KMS-11 (cell line): ENCODE data around the gene ANXA4.
A peak's percentile ranks its signal among the peaks of the same experiment; 100 is the strongest.

ENCODE experiments used
- H2AFZ ChIP-seq: fragments of 200-600 bp; sonication (generic); 2 replicates; pipeline ENCODE4 v1.6.1; 2016; ENCODE audit warnings: antibody characterized with exemption, mixed run types, low read depth
- H3K27ac ChIP-seq: fragments of 200-600 bp; sonication (generic); 2 replicates; pipeline ENCODE4 v1.6.1; 2016; ENCODE audit warnings: mild to moderate bottlenecking, mixed run types
- H3K27me3 ChIP-seq: fragments of 200-600 bp; sonication (generic); 2 replicates; pipeline ENCODE4 v1.6.1; 2017; ENCODE audit warnings: mild to moderate bottlenecking, low read depth, mixed run types, moderate library complexity; ENCODE audit not compliant: insufficient read depth
- H3K36me3 ChIP-seq: fragments of 200-600 bp; sonication (generic); 2 replicates; pipeline ENCODE4 v1.6.1; 2017; ENCODE audit warnings: mild to moderate bottlenecking, mixed run types; ENCODE audit not compliant: insufficient read depth
- H3K4me1 ChIP-seq: fragments of 200-600 bp; sonication (generic); 2 replicates; pipeline ENCODE4 v1.6.1; 2016; ENCODE audit warnings: mild to moderate bottlenecking, low read depth, mixed run types; ENCODE audit not compliant: poor library complexity, severe bottlenecking
- H3K4me2 ChIP-seq: fragments of 200-600 bp; sonication (generic); 2 replicates; pipeline ENCODE4 v1.7.0; 2016; ENCODE audit warnings: mild to moderate bottlenecking, mixed run types
- H3K4me3 ChIP-seq: fragments of 200-600 bp; sonication (generic); IDR thresholded peaks from 2 replicates; pipeline ENCODE4 v1.6.1; 2017; ENCODE audit warnings: low read depth, low read length, mixed read lengths; ENCODE audit not compliant: insufficient read depth
- H3K79me2 ChIP-seq: fragments of 200-600 bp; sonication (generic); 2 replicates; pipeline ENCODE4 v1.6.1; 2016; ENCODE audit warnings: low read depth, mixed run types; ENCODE audit not compliant: insufficient read depth
- H3K9ac ChIP-seq: fragments of 200-600 bp; sonication (generic); 2 replicates; pipeline ENCODE4 v1.6.1; 2016; ENCODE audit warnings: mild to moderate bottlenecking, mixed run types
- H4K20me1 ChIP-seq: fragments of 200-600 bp; sonication (generic); 2 replicates; pipeline ENCODE4 v1.6.1; 2016; ENCODE audit warnings: mild to moderate bottlenecking, mixed run types; ENCODE audit not compliant: insufficient read depth
- CTCF ChIP-seq: fragments of 200-600 bp; sonication (generic); conservative IDR thresholded peaks from 2 replicates; pipeline ENCODE4 v1.6.1; 2017; ENCODE audit warnings: low read depth, mild to moderate bottlenecking, antibody characterized with exemption, low read length, moderate library complexity, mixed read lengths

The ANXA4 gene

GRCh38 chr2:69768235-69768634 lies 26.3 kb downstream of the ANXA4 start:
- TF ChIP-seq CTCF, result no peak
- no peaks in the 10 kb centered on the region for H3K36me3 ChIP-seq
- no peak overlapping the region for H3K4me2 ChIP-seq
- H2AFZ ChIP-seq, result no peak overlapping the region
- H4K20me1 ChIP-seq, result no peaks in the 10 kb centered on the region
- no peak overlapping the region for H3K27ac ChIP-seq
- H3K79me2 ChIP-seq, result no peaks in the 10 kb centered on the region
- peaks cover 52% of the 10 kb centered on the region for H3K4me1 ChIP-seq
- no peaks in the 10 kb centered on the region for H3K27me3 ChIP-seq
- no peak overlapping the region for H3K4me3 ChIP-seq
- H3K9ac ChIP-seq, result no peak overlapping the region

DNA sequence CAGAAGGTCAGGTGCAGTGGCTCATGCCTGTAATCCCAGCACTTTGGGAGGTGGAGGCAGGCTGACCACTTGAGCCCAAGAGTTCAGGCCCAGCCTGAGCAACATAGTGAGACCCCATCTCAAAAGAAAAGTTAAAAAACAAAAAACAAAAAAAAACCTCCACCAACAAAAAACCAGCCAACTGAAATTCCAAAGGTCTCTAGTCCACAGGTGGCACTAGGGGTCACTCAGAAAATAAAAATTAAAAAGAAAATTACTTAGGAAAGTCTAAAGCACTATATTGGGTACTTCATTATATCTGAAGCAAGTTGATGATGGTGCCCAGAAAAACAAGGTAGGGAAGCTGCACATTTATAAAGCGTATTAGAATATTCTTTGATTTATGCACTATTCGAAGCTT lies 26.9 kb downstream of the ANXA4 start:
- Histone ChIP-seq H3K79me2 (no peaks in the 10 kb centered on the region), H3K4me3 (no peak overlapping the region), H4K20me1 (no peaks in the 10 kb centered on the region), H2AFZ (no peak overlapping the region), H3K4me2 (no peak overlapping the region), H3K27ac (no peak overlapping the region), H3K4me1 (peaks cover 50% of the 10 kb centered on the region), H3K36me3 (no peaks in the 10 kb centered on the region), H3K27me3 (no peaks in the 10 kb centered on the region), H3K9ac (no peak overlapping the region)
- TF ChIP-seq CTCF, result no peak

DNA sequence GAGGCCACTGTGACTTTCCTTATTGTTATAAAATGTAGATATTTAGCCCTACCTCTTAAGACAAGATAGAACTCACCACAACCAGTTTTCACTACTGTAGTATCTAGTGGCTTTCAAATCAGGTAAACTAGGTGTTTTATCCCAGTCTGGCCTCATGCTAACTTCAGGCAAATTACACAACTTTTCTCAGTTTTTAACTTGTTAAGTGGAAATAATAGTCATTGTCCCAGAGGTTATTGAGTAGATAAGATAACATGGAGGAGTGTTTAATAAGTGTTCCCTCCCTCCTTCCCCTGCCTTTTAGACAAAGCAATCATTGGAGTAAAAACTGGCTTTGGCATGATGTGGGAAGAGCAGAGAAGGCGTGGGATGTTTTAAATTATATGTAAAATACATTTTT lies 27.3 kb downstream of the ANXA4 start:
- Histone ChIP-seq H3K4me2 (no peak overlapping the region), H3K4me1 (peaks cover 46% of the 10 kb centered on the region)
- no peak for TF ChIP-seq CTCF

DNA sequence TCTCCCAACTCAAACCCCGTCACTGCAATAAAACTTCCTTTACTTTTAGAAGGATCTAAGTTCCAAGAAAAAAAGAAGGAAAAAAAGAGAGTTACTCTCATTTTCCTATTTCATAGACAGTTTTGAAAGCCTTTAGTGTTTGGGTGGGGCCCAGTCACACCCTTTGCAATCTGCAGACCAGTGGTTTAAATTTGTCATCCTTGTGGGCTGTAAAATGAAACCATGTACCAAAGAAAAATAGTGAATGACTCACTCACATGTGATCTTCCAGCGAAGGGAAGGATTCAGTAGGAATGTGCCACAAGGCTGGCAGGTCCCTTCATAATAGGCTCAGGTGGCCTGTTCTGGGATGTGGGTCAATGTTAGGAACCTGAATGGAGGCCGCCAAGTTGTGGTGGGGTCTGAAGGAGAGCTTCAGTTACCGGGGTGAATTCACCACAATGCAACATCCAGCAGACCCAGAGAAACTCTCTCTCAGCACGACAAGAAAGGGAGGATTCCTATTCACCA lies 28.3 kb downstream of the ANXA4 start:
- Histone ChIP-seq H3K36me3 (no peaks in the 10 kb centered on the region), H2AFZ (no peak overlapping the region), H3K9ac (no peak overlapping the region), H4K20me1 (no peaks in the 10 kb centered on the region), H3K4me1 (peaks cover 36% of the 10 kb centered on the region), H3K79me2 (no peaks in the 10 kb centered on the region), H3K27me3 (no peaks in the 10 kb centered on the region), H3K4me2 (peak overlapping the region; percentile 49), H3K27ac (no peak overlapping the region), H3K4me3 (no peak overlapping the region)
- no peak for TF ChIP-seq CTCF

More for the DNA sequence above, 27.3 kb downstream of the ANXA4 start:
- H3K27ac ChIP-seq, result no peak overlapping the region
- H4K20me1 ChIP-seq, result no peaks in the 10 kb centered on the region
- H3K4me3 ChIP-seq, result no peak overlapping the region
- no peak overlapping the region for H2AFZ ChIP-seq
- H3K9ac ChIP-seq, result no peak overlapping the region
- no peaks in the 10 kb centered on the region for H3K27me3 ChIP-seq
- H3K79me2 ChIP-seq, result no peaks in the 10 kb centered on the region
- no peaks in the 10 kb centered on the region for H3K36me3 ChIP-seq
